PFSK-1 (cell line): ENCODE results near the gene KCNQ1.

ENCODE experiments used
- FOXP2 ChIP-seq: optimal IDR thresholded peaks from 2 replicates; pipeline ENCODE3; 2011; ENCODE audit warnings: borderline replicate concordance, control low read depth, inconsistent platforms; ENCODE audit not compliant: insufficient read depth; ENCODE audit errors: extremely low read length, extremely low read depth
- POLR2AphosphoS5 ChIP-seq: IDR thresholded peaks from 2 replicates; pipeline ENCODE4 v1.6.1; 2012; ENCODE audit warnings: low read depth, mild to moderate bottlenecking, control low read depth, low read length, moderate library complexity
- SIN3A ChIP-seq: IDR thresholded peaks from 2 replicates; pipeline ENCODE4 v1.6.1; 2012; ENCODE audit warnings: mild to moderate bottlenecking, low read length, moderate library complexity, borderline replicate concordance; ENCODE audit not compliant: insufficient read depth
- TAF1 ChIP-seq: IDR thresholded peaks from 2 replicates; pipeline ENCODE4 v1.6.1; 2012; ENCODE audit warnings: low read length, control low read depth, borderline replicate concordance; ENCODE audit not compliant: insufficient read depth
- TF ChIP-seq, protein P1 (sequence below), 2 experiments: IDR thresholded peaks; 2 replicates each; pipeline versions ENCODE4 v1.6.1 to v1.8.0; 2011 to 2012; ENCODE audit warnings: low read depth in 2 of 2, low read length in 2 of 2, control low read depth in 1 of 2, inconsistent platforms in 1 of 2, mild to moderate bottlenecking in 1 of 2, moderate library complexity in 1 of 2; ENCODE audit not compliant: insufficient read depth in 1 of 2

- no peak for TF ChIP-seq POLR2AphosphoS5
- TF ChIP-seq SIN3A: no peak
- TF ChIP-seq, protein P1, sequence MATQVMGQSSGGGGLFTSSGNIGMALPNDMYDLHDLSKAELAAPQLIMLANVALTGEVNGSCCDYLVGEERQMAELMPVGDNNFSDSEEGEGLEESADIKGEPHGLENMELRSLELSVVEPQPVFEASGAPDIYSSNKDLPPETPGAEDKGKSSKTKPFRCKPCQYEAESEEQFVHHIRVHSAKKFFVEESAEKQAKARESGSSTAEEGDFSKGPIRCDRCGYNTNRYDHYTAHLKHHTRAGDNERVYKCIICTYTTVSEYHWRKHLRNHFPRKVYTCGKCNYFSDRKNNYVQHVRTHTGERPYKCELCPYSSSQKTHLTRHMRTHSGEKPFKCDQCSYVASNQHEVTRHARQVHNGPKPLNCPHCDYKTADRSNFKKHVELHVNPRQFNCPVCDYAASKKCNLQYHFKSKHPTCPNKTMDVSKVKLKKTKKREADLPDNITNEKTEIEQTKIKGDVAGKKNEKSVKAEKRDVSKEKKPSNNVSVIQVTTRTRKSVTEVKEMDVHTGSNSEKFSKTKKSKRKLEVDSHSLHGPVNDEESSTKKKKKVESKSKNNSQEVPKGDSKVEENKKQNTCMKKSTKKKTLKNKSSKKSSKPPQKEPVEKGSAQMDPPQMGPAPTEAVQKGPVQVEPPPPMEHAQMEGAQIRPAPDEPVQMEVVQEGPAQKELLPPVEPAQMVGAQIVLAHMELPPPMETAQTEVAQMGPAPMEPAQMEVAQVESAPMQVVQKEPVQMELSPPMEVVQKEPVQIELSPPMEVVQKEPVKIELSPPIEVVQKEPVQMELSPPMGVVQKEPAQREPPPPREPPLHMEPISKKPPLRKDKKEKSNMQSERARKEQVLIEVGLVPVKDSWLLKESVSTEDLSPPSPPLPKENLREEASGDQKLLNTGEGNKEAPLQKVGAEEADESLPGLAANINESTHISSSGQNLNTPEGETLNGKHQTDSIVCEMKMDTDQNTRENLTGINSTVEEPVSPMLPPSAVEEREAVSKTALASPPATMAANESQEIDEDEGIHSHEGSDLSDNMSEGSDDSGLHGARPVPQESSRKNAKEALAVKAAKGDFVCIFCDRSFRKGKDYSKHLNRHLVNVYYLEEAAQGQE (IDR thresholded peaks at IDR 0.05; ENCODE audit: insufficient read depth in 1 of 2, low read depth in 2 of 2, low read length in 2 of 2): no peak
- no peak for TF ChIP-seq TAF1
- TF ChIP-seq FOXP2: no peak
Measured at GRCh38 chr11:2464451-2465165, 19.8 kb downstream of the KCNQ1 start.
